HG02870 (cell line): ENCODE results near the gene TBC1D10A.

Experiments
- ATAC-seq: cut with Tn5 transposase; IDR thresholded peaks from one replicate; pipeline ENCODE4 v1.9.1; 2021; ENCODE audit warnings: mild to moderate bottlenecking, moderate library complexity; ENCODE audit not compliant: unreplicated experiment

Gene TBC1D10A

GRCh38 chr22:30249049-30250038, 77.4 kb downstream of the TBC1D10A start:
- no peak for ATAC-seq

GRCh38 chr22:30248484-30248883, 78.3 kb downstream of the TBC1D10A start:
- no peak for ATAC-seq

GRCh38 chr22:30247974-30248373, 78.8 kb downstream of the TBC1D10A start:
- no peak for ATAC-seq

GRCh38 chr22:30247561-30247960, 79.2 kb downstream of the TBC1D10A start:
- no peak for ATAC-seq

GRCh38 chr22:30246814-30247376, 79.8 kb downstream of the TBC1D10A start:
- no peak for ATAC-seq

GRCh38 chr22:30245985-30246813, 80.5 kb downstream of the TBC1D10A start, which contains the start of gene LIF:
Gene LIF, minus strand, starts transcription at chr22:30246759. Its CDS starts 64 bp downstream, at chr22:30246695.
- no peak for ATAC-seq

GRCh38 chr22:30245181-30245984, 81.4 kb downstream of the TBC1D10A start:
- no peak for ATAC-seq

- ATAC-seq = no peak
These were observed 82.1 kb downstream of the TBC1D10A start for GRCh38 chr22:30244641-30245040.

- no peak for ATAC-seq
These were observed 82.7 kb downstream of the TBC1D10A start for GRCh38 chr22:30244066-30244465.

GRCh38 chr22:30243661-30244060, 83.1 kb downstream of the TBC1D10A start:
- ATAC-seq = no peak
